OCI-LY1 (cell line): ENCODE results near the gene NRIP1.

Experiments
- EZH2 ChIP-seq: fragments of 200-600 bp; sonication (generic), shearing (Covaris generic); IDR thresholded peaks from 2 replicates; pipeline ENCODE4 v1.8.0; 2017; ENCODE audit warnings: borderline replicate concordance, mixed run types, mild to moderate bottlenecking, antibody characterized with exemption, low read length, moderate library complexity, mixed read lengths
- TF ChIP-seq, protein P1 (sequence below): fragments of 200-600 bp; sonication (generic), shearing (Covaris generic); IDR thresholded peaks from 2 replicates; pipeline ENCODE4 v1.5.1; 2017; ENCODE audit warnings: mild to moderate bottlenecking, antibody characterized with exemption, low read length, moderate library complexity, mixed read lengths

DNA sequence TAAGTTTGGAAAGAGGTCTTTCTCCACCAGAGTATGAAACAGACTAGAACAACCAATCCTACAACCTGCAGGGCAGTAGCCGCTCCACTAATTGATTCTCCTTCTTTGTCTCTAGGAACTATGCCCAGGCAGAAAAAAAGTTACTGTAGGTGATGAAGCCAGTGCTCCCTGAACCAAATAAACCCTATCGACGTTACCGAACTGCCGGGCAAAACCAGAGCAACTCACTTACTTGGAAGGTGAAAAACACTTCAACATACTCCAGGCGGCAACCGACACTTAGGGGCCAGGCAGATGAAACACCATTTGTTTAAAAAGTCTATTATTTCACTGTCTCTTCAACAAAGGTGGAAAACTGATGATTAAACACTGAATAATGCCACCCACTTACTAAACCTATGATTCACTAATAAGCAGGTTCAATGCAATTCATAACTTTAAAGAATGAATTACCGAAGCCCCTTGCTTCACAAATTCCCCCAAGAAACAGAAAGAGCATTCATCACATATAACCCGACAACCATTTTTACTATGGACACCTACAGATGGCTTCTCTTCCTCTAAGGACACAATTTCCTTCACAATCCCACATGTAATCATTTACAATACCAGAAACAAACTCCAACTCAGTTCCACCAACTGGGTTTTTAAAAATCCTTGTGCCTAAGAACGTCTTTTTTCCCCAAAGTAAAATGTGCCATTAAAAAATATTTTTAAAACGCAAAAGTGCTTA is 1.6 kb downstream of the NRIP1 start:
- TF ChIP-seq, protein P1, sequence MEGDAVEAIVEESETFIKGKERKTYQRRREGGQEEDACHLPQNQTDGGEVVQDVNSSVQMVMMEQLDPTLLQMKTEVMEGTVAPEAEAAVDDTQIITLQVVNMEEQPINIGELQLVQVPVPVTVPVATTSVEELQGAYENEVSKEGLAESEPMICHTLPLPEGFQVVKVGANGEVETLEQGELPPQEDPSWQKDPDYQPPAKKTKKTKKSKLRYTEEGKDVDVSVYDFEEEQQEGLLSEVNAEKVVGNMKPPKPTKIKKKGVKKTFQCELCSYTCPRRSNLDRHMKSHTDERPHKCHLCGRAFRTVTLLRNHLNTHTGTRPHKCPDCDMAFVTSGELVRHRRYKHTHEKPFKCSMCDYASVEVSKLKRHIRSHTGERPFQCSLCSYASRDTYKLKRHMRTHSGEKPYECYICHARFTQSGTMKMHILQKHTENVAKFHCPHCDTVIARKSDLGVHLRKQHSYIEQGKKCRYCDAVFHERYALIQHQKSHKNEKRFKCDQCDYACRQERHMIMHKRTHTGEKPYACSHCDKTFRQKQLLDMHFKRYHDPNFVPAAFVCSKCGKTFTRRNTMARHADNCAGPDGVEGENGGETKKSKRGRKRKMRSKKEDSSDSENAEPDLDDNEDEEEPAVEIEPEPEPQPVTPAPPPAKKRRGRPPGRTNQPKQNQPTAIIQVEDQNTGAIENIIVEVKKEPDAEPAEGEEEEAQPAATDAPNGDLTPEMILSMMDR, result no peak
- no peak for TF ChIP-seq EZH2
